GM19025 (cell line): ENCODE results near the gene ABHD17A.
A peak's percentile ranks its signal among the peaks of the same experiment; 100 is the strongest.

Experiments
- ATAC-seq: cut with Tn5 transposase; IDR thresholded peaks from one replicate; pipeline ENCODE4 v1.9.1; 2021; ENCODE audit warnings: mild to moderate bottlenecking, low read depth, moderate library complexity; ENCODE audit not compliant: unreplicated experiment

Gene ABHD17A

DNA sequence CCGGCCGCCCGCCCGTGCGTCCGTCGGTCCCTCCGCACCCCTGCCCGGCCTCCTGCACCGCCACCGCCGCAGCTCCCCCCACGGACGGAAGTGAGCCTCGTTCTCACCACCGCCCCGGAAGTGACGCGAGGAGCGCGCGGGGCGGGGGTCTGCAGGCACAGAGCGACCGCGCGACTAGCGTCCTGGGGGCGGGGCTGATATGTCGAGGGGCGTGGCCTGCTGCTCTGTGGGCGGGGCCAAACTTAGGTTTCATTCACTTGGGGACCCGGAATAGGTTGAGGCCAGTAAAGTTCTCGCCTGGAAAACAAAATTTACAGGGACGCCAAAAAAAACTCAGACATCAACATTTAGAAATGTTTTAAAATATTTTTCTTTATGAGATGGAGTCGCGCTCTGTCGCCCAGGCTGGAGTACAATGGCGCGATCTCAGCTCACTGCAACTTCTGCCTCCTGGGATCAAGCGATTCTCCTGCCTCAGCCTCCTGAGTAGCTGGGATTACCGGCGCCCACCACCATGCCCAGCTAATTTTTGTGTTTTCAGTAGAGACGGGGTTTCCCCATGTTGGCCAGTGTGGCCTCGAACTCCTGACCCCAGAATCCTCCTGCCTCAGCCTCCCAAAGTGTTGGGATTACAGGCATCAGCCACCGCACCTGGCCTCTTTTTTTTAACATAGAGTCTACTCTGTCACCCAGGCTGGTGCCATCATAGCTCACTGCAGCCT, at the start of gene ABHD17A:
ABHD17A (minus strand) TSS at position 99 of the 722 bp plus-strand sequence. CDS start 3,930 bp downstream, outside the sequence.
- peak; percentile 80 for ATAC-seq

DNA sequence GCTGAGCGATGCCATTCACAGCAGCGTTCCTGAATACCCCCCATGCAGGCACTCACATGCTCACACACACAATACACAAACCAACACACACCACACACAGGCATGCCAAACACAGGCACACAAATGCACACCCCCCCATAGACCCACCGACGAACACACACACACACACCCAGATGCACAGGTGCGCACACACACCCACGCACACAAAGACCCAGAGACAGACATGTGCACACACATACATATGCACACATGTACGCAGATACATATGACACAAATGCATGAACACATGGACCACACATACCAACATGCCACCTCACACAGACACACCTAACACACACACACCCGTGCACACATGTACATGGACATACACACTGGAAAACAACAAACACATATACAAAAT, 48.6 kb upstream of the ABHD17A start:
- ATAC-seq, result no peak

DNA sequence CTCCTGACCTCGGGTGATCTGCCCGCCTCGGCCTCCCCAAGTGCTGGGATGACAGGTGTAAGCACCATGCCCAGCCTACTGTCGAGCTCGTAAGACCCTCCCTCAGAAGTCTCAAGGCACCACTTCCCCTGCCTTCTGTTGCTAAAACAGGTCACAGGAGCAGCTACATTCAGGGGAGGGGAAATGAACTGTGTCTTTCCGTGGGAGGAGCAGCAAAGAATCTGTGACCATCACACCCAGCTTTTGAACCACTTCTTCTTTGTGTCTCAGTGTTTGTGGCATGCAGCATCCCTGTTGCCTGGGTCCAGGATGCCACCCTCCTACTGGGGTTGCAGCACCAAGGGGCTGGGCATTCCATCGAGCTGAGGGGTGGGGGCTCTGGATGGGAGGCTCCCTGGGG, 47.9 kb upstream of the ABHD17A start:
- ATAC-seq, result no peak

DNA sequence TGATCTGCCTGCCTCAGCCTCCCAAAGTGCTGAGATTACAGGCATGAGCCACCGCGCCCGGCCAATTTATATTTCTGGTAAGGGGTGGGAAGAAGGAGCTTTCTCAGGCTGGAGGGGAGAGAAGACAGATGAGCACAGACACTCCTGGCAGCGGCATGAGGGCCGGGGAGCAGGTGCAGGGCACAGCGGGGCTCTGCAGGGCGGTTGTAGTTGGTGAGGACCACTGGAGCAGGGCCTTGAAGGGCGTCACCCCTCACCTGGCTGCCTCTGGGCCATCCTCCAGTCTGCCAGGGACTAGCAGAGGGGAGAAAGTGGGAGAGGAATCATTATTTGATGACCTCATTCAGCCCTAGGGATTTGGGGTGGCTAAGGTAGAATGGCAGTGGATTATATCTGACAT, 47.1 kb upstream of the ABHD17A start:
- no peak for ATAC-seq

DNA sequence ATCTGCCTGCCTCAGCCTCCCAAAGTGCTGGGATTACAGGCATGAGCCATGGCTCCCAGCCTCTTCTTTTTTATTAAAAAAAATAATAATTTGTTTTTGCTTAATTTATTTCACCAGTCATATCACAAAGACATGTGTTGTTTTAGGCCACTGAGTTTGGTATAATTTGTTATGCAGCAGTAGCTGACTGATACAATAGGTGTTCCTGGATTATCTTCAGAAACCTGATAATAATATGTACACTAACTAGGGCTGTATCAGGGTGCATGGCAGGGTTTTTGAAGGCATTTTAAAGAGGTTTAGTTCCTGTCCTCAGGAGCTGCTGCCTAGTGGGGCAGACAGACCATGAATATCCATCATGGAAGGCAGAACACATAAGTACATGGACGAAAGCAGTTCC, 46.1 kb upstream of the ABHD17A start:
- no peak for ATAC-seq

DNA sequence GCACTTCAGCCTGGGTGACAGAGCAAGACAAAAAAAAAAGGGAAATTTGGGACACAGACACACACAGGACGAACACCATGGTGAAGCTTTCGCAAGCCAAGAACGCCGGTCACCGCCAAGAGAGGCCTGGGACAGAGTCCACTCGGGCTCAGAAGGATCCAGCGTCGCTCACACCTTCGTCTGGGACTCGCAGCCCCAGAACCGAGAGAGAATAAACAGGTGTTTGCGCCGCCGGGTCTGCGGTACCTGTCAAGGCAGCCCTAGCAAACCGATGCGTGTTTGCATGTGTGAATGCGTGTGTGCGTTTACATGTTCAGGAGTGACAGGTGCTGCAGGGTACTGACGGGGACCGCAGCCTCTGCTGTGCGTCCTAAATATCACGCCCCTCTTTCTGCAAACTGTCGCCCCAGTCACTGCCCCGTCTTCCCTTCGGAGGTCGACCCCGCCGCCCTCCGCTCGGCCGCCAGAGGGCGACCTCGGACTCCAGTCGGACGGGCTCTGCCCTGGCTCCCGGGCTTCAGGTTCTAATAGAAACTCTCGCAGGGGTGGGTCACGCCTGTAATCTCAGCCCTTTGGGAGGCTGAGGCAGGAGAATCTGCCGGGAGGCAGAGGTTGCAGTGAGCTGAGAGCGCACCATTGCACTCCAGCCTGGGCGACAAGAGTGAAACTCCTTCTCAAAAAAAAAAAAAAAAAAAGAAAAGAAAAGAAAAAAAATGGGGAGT, 43.9 kb upstream of the ABHD17A start:
- ATAC-seq, result peak; percentile 53

DNA sequence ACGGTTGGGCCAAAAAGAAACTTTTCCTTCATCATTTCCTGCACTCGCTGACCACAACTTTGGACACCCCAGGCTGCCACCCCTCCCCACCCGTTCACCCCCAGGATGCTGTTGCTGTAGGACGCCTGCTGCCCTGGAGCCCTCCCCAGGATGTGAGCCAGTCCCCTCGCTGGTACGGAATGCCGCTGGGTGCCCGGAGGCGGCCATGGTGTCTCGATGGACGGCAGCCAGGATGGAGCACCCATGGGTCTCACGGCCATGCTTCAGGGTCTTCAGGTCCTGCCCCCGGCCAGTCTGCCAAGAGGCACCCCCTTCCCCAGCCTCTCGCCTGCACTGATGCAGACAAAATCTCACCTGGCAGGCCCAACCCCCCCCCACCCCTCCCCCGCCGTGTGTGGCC, 40.2 kb upstream of the ABHD17A start:
- no peak for ATAC-seq

DNA sequence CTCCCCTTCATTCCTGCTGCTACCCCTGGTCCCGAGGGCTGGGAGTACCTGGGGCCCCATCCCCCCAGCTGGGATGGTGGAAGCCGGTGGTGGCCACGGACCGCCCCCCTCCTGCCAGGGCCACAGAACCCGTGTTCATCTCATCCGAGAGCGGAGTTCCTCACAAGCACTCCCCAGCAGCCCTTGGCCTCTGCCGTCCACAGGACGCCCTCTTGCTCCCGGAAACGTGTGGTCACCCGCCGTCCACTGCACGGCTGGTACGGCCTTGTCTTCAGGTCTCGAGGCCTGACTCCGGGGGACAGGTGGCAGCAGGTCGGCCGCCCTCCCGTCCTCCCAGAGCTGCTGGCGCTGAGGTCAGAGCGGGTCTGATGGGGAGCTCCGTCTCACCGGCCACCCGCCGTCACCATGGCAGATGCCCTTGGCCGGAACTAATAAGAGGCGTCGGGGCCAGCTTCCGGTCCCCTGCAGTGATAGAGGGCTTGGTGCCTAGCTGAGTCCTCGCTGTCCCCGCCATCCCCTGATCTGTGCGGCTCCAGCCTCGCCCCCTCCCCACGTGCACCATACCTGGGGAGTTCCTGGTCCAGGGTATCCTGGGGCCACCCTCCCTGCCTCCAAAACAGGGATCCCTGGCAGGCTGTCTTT, 39.1 kb upstream of the ABHD17A start:
- ATAC-seq, result no peak

DNA sequence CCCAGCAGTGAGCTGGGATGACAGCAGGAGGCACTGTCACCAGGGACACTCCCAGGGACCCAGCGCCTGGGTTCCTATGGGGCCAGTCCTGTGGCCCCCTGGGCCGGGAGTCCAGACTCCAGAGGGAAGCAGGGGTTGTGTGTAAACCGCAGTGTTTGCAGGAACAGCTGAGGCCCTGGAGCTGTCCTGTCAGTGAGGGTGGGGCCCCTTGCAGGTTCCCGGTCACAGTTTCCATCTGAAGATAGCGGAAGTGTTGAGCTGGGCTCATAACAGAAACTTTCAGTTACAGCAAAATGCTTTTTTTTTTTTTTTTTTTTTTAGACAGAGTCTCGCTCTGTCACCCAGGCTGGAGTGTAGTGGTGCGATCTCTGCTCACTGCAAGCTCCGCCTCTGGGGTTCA, 38.0 kb upstream of the ABHD17A start:
- ATAC-seq, result no peak

DNA sequence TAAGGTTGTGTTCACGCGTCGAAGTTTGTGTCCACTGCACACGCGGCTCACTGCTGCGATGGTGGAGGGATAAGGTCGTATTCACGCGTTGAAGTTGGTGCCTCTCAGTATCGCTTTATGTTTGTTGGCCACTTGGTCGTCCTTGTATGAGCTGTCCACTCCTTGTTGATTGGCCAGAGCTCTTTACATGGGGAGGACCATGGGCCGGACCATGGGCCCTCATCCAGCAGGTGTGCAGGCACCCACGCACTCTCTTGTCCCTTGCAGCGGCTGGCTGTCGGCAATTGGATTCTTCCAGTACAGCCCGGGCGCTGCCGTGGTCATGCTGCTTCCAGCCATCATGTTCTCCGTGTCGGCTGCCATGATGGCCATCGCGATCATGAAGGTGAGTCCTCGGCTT, 37.5 kb upstream of the ABHD17A start:
- no peak for ATAC-seq

DNA sequence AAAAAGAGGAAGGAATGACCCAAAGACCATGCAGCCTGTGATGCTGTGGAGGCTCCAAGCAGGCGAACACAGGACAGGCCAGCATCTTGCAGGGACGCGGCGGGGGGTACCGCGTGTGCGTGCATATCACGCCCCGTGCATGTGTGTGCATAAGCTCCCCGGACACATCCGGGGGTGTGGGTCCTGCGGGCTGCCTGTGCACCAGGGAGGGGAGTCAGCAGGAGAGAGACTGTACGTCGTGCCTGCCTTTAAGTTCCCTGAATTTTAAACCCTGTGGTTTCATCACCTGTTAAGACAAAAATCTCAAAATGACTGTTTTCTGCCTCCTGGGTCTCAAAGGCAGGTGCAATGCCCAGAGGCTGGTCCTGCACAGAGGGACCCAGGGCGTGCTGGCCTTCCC, 36.5 kb upstream of the ABHD17A start:
- ATAC-seq, result no peak

DNA sequence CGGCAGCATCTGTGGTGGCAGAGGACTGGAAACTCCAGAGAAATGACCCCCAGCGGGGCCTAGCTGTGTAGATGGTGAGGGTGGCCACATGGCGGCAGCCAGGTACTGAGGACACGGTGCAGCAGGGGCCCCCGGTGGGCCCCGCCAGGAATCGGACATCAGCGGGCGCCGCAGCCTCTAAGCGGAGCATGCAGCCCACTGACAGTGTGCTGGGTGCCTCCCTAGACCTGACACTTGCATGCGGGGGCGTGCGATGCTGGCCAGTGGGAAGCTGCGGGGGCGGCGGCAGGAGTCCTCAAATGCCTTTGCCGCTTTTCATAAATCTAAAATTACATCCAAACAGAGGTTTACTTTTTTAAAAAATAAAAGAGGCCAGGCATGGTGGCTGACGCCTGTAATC, 36.0 kb upstream of the ABHD17A start:
- no peak for ATAC-seq

DNA sequence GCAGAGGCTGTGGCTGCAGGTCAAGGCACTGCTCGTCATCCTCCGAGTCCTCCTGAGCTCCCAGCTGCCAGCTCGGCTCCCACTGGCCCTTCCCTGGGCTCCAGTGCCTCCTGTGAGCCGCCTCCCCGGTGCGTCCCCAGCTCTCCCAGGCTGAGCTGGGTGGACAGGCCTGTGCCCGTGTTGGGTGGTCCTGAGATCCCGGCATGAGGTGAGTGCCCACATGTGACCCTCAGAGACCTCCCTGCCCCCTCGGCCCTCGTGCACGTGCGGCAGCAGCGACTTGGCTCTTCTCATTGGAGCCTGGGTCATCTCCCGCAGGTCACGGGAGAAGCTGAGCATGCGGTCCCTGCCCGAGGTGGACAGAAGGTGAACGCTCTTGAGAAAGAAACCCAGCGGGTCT, 35.3 kb upstream of the ABHD17A start:
- ATAC-seq, result no peak

DNA sequence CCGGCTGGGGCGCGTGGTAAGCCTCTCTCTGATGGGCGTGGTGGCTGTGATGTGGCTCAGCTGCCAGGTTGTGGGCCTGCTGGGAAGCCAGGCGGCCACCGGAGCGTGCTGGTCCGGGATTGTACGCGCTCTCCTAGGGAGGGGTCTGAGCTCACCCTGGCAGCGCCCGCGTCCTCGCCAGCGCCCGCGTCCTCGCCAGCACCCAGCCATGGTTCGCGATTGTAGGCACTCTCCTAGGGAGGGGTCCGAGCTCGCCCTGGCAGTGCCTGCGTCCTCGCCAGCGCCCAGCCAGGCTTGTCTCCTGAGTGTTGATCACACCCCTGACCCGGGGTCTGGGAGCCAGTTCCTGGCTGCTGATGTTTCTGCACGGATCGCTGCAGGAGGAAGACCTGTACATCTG, 33.7 kb upstream of the ABHD17A start:
- no peak for ATAC-seq

DNA sequence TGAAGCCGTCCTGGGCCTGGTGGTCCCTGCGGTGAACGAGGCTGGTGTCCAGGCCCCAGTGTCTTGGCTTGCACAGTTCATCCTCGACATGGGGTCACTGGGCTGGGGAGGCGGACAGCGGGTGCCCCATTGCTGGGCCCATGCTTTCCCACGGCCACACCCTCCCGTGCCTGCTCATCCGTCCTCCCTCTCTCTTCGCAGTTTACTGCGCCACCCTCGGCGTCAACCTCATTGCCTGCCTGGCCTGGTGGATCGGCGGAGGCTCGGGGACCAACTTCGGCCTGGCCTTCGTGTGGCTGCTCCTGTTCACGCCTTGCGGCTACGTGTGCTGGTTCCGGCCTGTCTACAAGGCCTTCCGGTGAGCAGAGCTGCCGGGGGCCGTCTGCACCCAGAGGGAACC, 32.6 kb upstream of the ABHD17A start:
- no peak for ATAC-seq

DNA sequence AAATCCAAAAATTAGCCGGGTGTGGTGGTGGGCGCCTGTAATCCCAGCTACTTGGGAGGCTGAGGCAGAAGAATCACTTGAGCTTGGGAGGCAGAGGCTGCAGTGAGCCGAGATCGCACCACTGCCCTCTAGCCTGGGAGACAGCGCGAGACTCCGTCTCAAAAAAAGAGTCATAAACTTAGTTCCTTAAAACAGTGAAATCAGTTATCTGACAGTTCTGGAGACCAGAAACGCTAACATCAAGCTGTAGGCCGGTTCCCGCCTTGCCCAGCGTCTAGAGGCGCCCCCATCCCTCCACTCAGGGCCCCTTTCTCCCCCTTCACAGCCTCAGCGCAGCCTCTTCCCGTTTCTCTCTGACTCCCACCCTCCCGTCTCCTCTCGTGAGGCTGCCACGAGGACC, 31.9 kb upstream of the ABHD17A start:
- no peak for ATAC-seq

DNA sequence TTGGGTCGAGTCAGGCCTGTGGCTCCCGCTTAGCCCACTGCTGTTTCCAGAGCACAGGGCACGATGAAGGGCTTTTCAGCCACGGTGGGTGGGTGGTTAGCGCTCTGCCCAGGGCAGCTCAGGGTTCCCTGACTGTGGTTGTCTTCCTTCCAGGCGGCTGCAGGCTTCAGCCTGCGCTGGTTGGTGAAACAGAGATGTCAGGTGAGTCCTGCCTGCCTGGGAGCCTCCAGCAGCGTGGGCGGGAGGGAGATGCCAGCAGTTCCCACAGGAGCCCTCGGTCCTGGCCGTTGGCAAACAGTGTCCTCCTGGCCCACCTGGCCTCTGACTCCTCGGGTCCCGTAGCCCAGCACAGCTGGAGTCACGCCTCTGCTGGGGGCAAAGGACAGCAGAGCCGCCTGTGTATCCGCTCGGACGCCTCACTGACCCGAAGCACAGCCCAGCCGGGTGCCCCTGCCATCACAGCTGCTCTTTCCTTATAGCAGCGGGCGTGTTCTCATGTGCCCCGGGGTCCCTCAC, 29.6 kb upstream of the ABHD17A start:
- ATAC-seq, result no peak

DNA sequence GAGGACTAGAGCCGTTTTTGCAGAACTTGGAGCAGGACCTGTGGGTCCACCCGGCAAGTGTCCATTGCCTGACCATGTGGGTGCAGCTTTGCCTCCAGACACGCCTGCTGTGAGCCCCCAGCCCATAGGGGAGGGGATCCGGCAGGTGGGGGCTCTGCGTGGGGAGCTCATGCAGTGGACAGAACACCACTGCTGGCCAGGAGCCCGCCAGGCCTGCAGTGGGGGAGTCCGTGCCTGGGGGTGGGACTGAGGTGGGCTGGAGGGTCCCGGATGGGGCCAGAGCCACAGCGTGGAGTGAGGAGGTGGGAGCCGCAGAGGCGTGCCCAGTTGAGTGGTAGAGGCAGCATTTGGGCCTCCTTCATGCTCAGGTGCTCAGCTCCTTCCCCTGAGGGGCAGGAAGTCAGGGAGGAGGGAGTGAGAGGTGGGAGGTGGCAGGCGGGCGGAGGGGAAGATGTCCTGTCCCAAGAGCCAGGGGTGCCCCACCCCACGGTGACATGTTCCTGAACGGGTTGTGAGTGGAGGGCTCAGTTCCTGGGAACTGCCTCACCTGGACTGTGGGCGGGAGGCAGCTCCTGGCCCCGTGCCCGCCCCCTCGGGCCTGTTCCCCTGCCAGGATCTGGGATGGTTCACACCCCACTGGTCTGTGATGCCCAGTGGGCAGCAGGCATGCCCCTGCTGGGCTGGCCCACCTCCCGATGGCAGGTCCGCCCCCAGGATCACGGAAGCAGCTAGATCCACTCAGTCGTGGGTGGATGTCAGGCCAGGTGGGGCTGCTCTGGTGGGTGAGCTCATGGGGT, 28.7 kb upstream of the ABHD17A start:
- ATAC-seq, result no peak

DNA sequence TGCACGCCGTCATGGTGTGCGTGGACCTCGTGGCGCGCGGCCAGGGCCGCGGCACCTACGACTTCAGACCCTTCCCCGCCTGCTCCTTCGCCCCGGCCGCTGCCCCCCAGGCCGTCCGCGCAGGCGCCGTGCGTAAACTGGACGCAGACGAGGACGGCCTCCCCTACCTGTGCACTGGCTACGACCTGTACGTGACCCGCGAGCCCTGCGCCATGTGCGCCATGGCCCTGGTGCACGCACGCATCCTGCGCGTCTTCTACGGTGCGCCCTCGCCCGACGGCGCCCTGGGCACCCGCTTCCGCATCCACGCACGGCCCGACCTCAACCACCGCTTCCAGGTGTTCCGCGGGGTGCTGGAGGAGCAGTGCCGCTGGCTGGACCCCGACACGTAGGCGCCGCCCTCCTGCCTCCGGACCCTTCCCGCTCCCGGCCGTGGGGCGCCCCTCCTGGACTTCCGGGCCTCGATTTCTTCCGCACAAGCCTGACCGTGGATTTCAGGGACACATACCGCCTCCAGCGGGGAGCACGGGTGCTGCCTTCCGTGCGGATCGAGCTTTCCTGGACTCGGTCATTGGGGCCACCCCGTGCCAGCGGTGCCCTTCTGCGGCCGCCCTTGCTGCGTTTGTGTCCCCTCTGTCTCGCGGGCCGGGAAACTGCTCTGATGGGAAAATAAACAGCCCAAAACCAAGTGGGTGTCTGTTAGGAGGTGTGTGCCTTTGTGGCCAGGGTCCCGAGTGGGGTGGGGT, 27.6 kb upstream of the ABHD17A start:
- ATAC-seq, result no peak

DNA sequence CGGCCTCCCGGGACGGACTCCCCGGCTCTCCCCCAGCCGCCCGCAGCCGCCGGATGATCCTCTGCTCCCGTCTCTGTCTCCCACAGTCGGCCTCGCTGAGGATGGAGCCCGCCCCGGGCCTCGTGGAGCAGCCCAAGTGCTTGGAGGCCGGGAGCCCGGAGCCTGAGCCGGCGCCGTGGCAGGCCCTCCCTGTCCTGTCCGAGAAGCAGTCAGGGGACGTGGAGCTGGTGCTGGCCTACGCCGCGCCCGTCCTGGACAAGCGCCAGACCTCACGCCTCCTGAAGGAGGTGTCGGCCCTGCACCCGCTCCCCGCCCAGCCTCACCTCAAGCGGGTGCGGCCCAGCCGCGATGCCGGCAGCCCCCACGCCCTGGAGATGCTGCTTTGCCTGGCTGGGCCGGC, 26.7 kb upstream of the ABHD17A start:
- ATAC-seq, result no peak
